GM19351 (cell line): ENCODE data around the gene MED1.

ENCODE experiments used
- ATAC-seq: cut with Tn5 transposase; IDR thresholded peaks from one replicate; pipeline ENCODE4 v1.9.1; 2021; ENCODE audit warnings: mild to moderate bottlenecking, moderate library complexity; ENCODE audit not compliant: unreplicated experiment

Gene MED1

GRCh38 chr17:39365872-39366271 lies 85.2 kb downstream of the MED1 start:
- no peak for ATAC-seq

DNA sequence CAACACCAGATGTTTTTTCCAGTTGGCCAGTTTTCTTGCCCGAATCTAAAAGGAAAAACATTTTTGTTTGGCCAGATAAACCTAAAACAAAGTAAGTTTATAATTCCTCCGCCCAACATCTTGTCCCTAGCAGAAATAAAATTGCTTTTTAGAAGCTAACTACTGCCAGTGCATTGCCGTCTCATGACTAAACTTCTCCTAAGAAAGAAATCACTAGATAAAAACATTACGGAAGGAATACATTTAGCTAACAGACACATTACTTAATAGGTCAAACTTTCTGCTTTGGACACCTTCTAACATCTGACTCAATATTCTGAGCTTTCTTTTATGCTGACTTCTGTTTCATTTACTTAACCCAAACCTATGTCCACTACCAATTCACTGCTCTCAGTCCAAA lies 85.8 kb downstream of the MED1 start:
- ATAC-seq: no peak

- no peak for ATAC-seq
These were observed 86.6 kb downstream of the MED1 start for GRCh38 chr17:39364236-39365025.

DNA sequence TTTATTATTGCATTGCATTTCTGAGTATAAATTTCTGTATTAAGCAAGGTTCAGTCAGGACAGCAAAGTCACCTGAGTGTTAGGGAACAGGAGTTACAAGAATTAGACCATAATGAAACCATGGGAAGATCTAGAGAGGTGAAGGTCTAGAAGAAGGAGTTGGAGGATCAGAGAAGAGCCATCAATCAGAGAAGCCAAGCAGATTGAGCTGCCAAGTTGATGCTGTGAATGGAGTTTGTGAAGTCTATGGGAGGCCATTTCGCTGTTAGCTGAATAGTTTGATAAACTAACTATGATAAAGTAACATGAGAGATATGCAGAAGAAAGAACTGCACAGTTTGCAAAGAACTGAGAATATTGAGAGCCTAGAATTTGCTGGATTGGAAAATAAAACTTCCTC lies 90.0 kb downstream of the MED1 start:
- no peak for ATAC-seq

GRCh38 chr17:39360537-39360936 lies 90.5 kb downstream of the MED1 start:
- ATAC-seq: no peak

- ATAC-seq: no peak
These were observed 91.1 kb downstream of the MED1 start for GRCh38 chr17:39359994-39360393.

- ATAC-seq: no peak
These were observed 93.1 kb downstream of the MED1 start for GRCh38 chr17:39357986-39358385.

GRCh38 chr17:39357488-39357887 lies 93.6 kb downstream of the MED1 start:
- ATAC-seq: no peak
